Smooth muscle cell (in vitro differentiated cells): ENCODE results near the gene LIN7C. TPM values are rescaled to one million over a fixed set of nuclear protein-coding genes. Genes with fewer than 3 reads are reported as not detected.

Source experiments
- DNase-seq: peaks from one replicate; lab custom pipeline; 2025; ENCODE audit not compliant: unreplicated experiment; lab: John Stamatoyannopoulos, UW
- H2AFZ ChIP-seq: fragments of 200-600 bp; sonication (generic); 2 replicates; pipeline ENCODE4 v1.6.0; 2016; ENCODE audit warnings: antibody characterized with exemption, low read depth, mild to moderate bottlenecking
- H3F3A ChIP-seq: fragments of 200-600 bp; sonication (generic); 2 replicates; pipeline ENCODE4 v1.6.0; 2017; ENCODE audit warnings: antibody characterized with exemption, low read depth
- H3K27ac ChIP-seq: fragments of 200-600 bp; sonication (generic); 2 replicates; pipeline ENCODE4 v1.5.1; 2016; ENCODE audit warnings: low read depth, mild to moderate bottlenecking
- H3K27me3 ChIP-seq: fragments of 200-600 bp; sonication (generic); 2 replicates; pipeline ENCODE4 v1.6.1; 2016; ENCODE audit warnings: low read depth, mild to moderate bottlenecking
- H3K36me3 ChIP-seq: fragments of 200-600 bp; sonication (generic); 2 replicates; pipeline ENCODE4 v1.5.1; 2016; ENCODE audit warnings: low read depth
- H3K4me1 ChIP-seq: fragments of 200-600 bp; sonication (generic); 2 replicates; pipeline ENCODE4 v1.5.1; 2016; ENCODE audit warnings: low read depth
- H3K4me2 ChIP-seq: fragments of 200-600 bp; sonication (generic); 2 replicates; pipeline ENCODE4 v1.6.0; 2016; ENCODE audit warnings: mild to moderate bottlenecking
- H3K4me3 ChIP-seq: fragments of 200-600 bp; sonication (generic); 2 replicates; pipeline ENCODE4 v1.5.1; 2016; ENCODE audit warnings: mild to moderate bottlenecking
- H3K79me2 ChIP-seq: fragments of 200-600 bp; sonication (generic); 2 replicates; pipeline ENCODE4 v1.6.0; 2016; ENCODE audit warnings: low read depth, mild to moderate bottlenecking
- H3K9ac ChIP-seq: fragments of 200-600 bp; sonication (generic); 2 replicates; pipeline ENCODE4 v1.6.0; 2016; ENCODE audit warnings: low read depth
- H3K9me3 ChIP-seq: fragments of 200-600 bp; sonication (generic); replicated peaks from 2 replicates; pipeline ENCODE4 v1.5.1; 2016; ENCODE audit warnings: low read depth
- H4K20me1 ChIP-seq: fragments of 200-600 bp; sonication (generic); 2 replicates; pipeline ENCODE4 v1.6.0; 2016; ENCODE audit warnings: low read depth
- CTCF ChIP-seq: fragments of 200-600 bp; sonication (generic); IDR thresholded peaks from 2 replicates; pipeline ENCODE4 v1.5.1; 2017; ENCODE audit warnings: borderline replicate concordance, mild to moderate bottlenecking, antibody characterized with exemption; ENCODE audit not compliant: insufficient read depth, poor library complexity, severe bottlenecking
- WGBS: methylation state at CpG from one replicate; pipeline ENCODE4 v1.1.7; 2016; ENCODE audit warnings: low lambda C conversion rate; 5-methylcytosine and 5-hydroxymethylcytosine counted together
- polyA plus RNA-seq: library from polyadenylated mRNA; unstranded; fragments of >200 nt; fragmentation: Nextera tagmentation; extraction: Ambion mirVana; gene quantifications from 2 replicates; pipeline ENCODE4 v1.2.1, GENCODE V29; 2016
- total RNA-seq: library from RNA; depleted of rRNA; stranded (reverse); fragments of >200 nt; gene quantifications from 2 replicates; pipeline ENCODE4 v1.2.3, GENCODE V29; 2014

Gene LIN7C
- total and polyA plus RNA-seq, 2 experiments from 2014 or later, result 11.3 to 30.8 TPM

GRCh38 chr11:27552341-27552740 lies 45.8 kb upstream of the LIN7C start:
- no peaks in the 10 kb centered on the region for H3K4me1 ChIP-seq
- no peaks in the 10 kb centered on the region for H3F3A ChIP-seq
- H3K79me2 ChIP-seq, result no peaks in the 10 kb centered on the region
- DNase-seq, result no peak
- H3K27ac ChIP-seq, result no peak overlapping the region
- no peaks in the 10 kb centered on the region for H4K20me1 ChIP-seq
- no peaks in the 10 kb centered on the region for H3K36me3 ChIP-seq
- 61% methylated on average over 2 of the region's 2 CpGs for WGBS
- no peak overlapping the region for H3K9ac ChIP-seq
- H3K4me3 ChIP-seq, result no peak overlapping the region
- TF ChIP-seq CTCF, result no peak
- H3K4me2 ChIP-seq, result no peak overlapping the region
- no peak overlapping the region for H2AFZ ChIP-seq
- H3K9me3 ChIP-seq, result no peaks in the 10 kb centered on the region
- H3K27me3 ChIP-seq, result no peaks in the 10 kb centered on the region

- H3K27ac ChIP-seq, result no peak overlapping the region
- no peak overlapping the region for H3K4me3 ChIP-seq
- no peak overlapping the region for H3K9ac ChIP-seq
- no peaks in the 10 kb centered on the region for H3K79me2 ChIP-seq
- DNase-seq, result no peak
- no peak for TF ChIP-seq CTCF
- no peaks in the 10 kb centered on the region for H3K27me3 ChIP-seq
- H3K36me3 ChIP-seq, result no peaks in the 10 kb centered on the region
- no peaks in the 10 kb centered on the region for H3K4me1 ChIP-seq
- H3K9me3 ChIP-seq, result no peaks in the 10 kb centered on the region
- H4K20me1 ChIP-seq, result no peaks in the 10 kb centered on the region
- no peak overlapping the region for H2AFZ ChIP-seq
- no peaks in the 10 kb centered on the region for H3F3A ChIP-seq
- no peak overlapping the region for H3K4me2 ChIP-seq
Measured at GRCh38 chr11:27551127-27551526, 44.6 kb upstream of the LIN7C start.

- no peak for TF ChIP-seq CTCF
Measured at GRCh38 chr11:27545946-27546345, 39.4 kb upstream of the LIN7C start.

GRCh38 chr11:27545035-27545434 lies 38.5 kb upstream of the LIN7C start:
- no peaks in the 10 kb centered on the region for H3K4me1 ChIP-seq
- no peaks in the 10 kb centered on the region for H3K27me3 ChIP-seq
- H3K36me3 ChIP-seq, result no peaks in the 10 kb centered on the region
- no peaks in the 10 kb centered on the region for H3K79me2 ChIP-seq
- H3K4me2 ChIP-seq, result no peak overlapping the region
- no peak overlapping the region for H3K4me3 ChIP-seq
- DNase-seq, result no peak
- H4K20me1 ChIP-seq, result no peaks in the 10 kb centered on the region
- WGBS, result 95% methylated on average over 3 of the region's 3 CpGs
- no peaks in the 10 kb centered on the region for H3K9me3 ChIP-seq
- no peak overlapping the region for H3K27ac ChIP-seq
- no peaks in the 10 kb centered on the region for H3F3A ChIP-seq
- no peak for TF ChIP-seq CTCF
- no peak overlapping the region for H3K9ac ChIP-seq
- H2AFZ ChIP-seq, result no peak overlapping the region

More at GRCh38 chr11:27545946-27546345, 39.4 kb upstream of the LIN7C start:
- Histone ChIP-seq H2AFZ (no peak overlapping the region), H3K27ac (no peak overlapping the region), H3K4me3 (no peak overlapping the region), H3K27me3 (no peaks in the 10 kb centered on the region), H3K9ac (no peak overlapping the region), H3F3A (no peaks in the 10 kb centered on the region), H3K4me2 (no peak overlapping the region), H3K4me1 (no peaks in the 10 kb centered on the region), H4K20me1 (no peaks in the 10 kb centered on the region), H3K9me3 (no peaks in the 10 kb centered on the region), H3K36me3 (no peaks in the 10 kb centered on the region), H3K79me2 (no peaks in the 10 kb centered on the region)
- no peak for DNase-seq
